Caki2 (cell line): ENCODE measurements around the gene BDNF. TPM values are rescaled to one million over a fixed set of nuclear protein-coding genes. Genes with fewer than 3 reads are reported as not detected.
"Not testable (repeated sequence)": the region's sequence is repeated elsewhere in the genome, so short reads cannot be mapped to it uniquely, and the experiment has no call there.

Experiments used
- DNase-seq: peaks from one replicate; pipeline ENCODE4 v3.0.0-alpha.2; 2015; ENCODE audit warnings: low read depth
- in situ Hi-C: cut with HindIII; loops from 2 replicates; pipeline ENCODE4 v1.10.0; 2016; ENCODE audit warnings: low sequenced_read_pairs, low pct_unique_long_range_greater_than_20kb, mixed read lengths
- total RNA-seq: library from RNA; depleted of rRNA; stranded (reverse); fragments of >200 nt; shearing (Covaris generic); gene quantifications from 2 replicates; pipeline ENCODE4 v1.2.3, GENCODE V29; 2014; ENCODE audit warnings: low replicate concordance

Gene BDNF
- total RNA-seq, 1 experiment from 2014 or later, result 1.3 TPM

DNA sequence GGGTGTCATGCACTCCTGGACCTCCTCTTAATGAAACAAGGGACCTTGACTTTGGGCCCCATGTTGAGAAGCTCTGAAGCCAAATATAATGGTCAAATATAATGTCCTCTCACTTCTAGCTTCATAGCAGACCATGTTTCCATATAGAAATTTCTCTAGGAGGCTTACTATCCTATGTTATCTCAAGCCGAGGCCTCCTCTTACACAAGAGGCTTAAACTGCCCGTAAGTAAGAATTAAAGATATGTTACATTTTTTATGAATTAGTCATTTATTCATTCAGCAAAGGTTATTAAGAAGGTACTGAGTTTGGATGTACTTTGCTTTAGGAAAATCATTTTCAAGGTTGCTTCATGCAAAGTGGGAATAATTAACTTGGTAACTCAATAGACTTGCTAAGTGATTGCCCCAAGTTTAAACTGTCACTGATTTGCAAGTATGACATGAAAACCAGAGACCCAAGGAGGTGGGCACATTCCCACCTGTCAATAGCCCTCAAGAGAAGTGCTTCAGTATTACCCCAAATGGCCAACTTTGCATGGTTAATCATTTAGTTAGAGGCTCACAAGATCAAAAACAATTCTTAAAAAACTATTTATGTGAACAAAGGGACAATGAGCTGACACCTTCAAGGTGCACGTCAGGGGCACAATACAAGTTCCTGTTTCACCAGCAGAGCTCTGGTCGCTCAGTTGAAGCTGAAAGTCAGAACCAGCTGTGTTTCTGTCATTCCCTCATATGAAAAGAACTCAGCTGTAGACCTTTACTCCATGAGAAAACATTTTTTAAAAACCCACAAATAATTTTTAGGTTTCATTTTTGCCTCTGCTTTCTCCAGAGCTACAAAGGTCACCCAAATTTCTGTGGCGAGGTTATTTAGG is 20.9 kb downstream of the BDNF start:
- in situ Hi-C loops, result no loop called here
- no peak for DNase-seq

DNA sequence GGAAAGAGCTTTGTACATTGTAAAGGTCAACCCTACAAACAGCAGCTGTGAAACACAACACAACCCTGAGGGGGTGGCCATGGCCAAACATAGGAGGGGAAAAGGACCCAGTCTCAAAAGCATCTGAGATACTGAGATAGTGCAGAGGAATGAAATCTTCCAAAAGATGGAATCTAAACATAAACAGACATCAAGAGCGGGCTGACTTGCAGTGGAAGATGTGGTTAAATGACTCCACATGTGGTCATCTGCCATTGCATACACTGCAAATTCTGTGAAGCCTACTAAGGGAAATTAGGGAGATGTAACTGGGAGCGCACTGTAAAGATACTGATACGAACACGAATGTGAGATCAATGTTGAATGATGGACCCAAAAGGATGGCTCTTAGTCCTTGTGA is 22.0 kb downstream of the BDNF start:
- in situ Hi-C loops, result no loop called here
- DNase-seq, result no peak

DNA sequence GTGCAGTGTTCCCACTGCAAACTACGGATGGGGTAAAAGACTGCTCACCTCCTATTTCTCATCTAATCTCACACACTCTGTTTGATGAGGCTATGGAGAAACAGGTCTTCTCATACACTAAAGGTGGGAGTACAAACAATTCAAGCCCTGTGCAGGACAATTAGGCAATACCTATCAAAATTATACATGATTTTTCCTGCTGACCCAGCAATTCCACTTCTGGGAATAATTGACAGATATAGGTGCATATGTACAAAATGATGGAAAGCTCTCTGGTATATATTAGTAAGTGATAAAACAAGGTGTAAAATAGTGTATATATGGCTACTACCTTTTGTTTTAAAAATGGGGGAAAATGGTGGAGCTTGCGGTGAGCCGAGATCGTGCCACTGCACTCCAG is 23.1 kb downstream of the BDNF start:
- in situ Hi-C loops, result no loop called here
- no peak for DNase-seq

DNA sequence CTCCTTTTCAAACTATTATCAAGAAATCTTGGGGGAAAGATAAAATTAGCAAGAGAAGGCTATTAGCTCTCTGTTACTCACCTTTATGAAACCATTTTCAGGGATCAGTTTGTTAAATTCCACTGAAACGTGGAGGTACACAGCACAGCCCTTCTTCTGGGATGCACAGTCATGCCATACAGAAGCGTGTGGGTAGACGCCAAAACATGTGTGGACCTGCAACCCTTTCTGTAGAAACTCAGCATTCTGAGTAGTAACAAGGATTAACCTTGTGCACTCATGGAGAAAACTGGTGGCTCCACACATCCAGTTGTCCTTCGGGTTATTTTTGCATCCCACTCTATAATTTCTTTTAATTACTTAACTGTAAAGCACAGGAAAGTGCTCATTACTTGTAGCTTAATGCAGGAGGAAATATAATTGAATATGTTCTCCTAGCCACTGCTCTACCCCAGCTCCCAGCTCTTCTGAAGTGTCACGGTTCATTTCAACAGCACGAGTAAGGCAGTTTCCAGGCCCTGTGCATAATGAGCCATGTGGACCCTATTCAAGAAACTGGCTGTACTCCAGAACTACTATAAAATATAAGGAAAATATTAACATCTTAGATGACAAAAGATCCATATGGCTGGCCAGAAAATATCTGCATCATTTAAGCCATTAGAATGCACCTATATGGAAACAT is 26.1 kb downstream of the BDNF start:
- in situ Hi-C loops, result no loop called here
- no peak for DNase-seq

DNA sequence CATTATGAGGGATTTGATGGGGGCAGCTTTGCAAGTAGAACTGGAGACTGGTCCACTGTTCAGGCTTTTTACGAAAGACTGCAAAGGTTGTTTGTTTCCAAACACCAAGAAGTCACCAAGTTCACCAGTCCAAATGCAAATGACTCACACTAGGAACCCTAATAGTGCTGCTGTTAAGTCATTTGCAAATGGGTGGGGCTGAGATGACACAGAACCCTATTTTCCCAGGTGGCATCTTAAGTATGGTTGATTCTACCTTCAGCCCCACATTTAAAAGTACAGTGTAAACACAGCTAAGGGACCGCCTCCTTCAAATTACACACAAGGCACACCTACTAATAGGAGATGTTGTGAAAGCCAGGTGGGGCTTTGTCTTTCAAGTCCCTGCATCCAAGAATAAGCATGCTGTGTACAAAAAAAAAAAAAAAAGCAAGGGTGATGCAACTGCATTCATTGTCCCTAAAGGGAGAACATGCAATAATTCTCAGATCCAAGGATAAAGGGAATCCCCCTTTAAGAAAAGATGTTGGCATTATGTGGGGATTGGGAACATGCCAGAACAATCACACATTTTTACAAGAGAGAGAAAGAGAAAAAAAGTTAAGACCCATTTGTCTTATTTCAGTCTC is 27.3 kb downstream of the BDNF start:
- no peak for DNase-seq
- in situ Hi-C loops, result no loop called here

DNA sequence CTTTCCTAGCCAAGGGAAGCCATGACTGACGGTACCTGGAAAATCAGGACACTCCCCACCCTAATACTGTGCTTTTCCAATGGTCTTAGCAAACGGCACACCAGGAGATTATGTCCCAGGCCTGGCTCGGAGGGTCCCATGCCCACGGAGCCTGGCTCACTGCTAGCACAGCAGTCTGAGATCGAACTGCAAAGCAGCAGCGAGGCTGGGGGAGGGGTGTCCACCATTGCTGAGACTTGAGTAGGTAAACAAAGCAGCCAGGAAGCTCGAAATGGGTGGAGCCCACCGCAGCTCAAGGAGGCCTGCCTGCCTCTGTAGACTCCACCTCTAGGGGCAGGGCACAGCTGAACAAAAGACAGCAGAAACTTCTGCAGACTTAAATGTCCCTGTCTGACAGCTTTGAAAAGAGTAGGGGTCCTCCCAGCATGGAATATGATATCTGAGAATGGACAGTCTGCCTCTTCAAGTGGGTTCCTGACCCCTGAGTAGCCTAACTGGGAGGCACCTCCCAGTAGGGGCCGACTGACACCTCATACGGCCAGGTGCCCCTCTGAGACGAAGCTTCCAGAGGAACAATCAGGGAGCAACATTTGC is 34.6 kb downstream of the BDNF start:
- in situ Hi-C loops, DNase-seq: not testable (repeated sequence)

DNA sequence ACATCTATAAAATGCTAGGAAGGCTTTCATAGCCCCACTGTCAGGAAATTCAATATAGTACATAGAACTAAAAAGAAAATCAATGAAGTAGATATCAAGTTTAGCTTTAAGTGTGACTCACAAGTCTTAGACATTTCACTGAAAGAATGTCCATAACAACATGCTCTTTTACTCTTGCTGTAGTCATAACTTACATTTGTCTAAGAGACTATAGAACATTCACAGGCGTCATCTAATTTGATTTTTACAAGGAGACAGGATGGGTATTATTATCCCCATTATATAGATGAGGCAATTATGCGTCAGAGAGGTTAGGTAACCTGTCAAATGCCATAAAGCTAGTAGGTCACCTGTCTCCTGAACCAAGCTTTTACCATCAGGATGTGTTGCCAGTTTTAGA is 36.9 kb downstream of the BDNF start:
- in situ Hi-C loops, result no loop called here
- no peak for DNase-seq

DNA sequence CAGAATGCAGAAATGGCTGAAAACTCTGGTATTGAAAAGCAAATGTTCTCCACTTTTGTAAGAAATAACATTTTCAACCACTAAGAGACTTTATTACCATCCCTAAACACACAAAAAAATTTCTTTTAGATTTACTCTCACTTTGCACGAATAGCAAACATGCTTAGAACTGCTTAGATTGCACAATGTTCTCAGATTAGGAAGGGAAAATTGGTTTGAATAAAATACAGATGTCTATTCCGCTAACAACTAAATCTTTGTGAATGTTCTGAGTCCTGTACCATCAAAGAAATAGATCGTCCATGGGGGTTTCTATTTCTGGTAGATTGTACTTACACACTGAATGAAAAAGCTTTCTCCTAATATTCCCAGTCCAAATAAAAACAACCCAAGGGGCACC is 40.1 kb downstream of the BDNF start:
- in situ Hi-C loops, result no loop called here
- no peak for DNase-seq

DNA sequence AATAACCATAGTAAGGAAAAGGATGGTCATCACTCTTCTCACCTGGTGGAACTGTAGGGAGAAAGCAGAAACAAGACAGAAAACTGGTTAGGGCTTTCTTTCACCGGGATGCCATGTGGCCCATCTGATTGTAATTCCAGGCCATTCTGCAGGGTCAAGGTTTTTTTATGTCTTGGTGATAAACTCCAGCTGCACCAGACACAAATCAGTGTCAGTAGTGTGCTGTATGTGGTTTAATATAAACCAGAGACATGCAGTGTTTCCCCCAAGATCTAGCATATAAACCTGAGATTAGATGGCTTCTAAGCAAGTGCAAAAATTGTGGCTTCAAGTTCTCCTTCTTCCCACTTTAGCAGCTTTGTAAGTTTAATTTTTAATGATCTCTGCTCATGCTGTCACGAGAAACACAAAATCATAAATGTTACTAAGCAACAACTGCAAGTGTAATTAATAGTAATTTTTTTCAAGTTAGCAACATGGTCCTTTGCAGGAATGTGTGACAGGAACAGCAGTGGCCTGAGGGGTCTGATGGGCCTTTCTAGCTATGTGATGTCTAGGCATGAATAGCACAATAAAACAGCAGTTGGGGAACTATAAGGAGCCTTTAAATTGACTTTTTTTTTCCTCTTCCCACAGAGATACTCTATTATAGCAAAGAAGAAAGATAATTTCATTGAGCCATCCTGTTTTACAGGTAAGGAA is 41.6 kb downstream of the BDNF start:
- in situ Hi-C loops, result no loop called here
- DNase-seq, result no peak

DNA sequence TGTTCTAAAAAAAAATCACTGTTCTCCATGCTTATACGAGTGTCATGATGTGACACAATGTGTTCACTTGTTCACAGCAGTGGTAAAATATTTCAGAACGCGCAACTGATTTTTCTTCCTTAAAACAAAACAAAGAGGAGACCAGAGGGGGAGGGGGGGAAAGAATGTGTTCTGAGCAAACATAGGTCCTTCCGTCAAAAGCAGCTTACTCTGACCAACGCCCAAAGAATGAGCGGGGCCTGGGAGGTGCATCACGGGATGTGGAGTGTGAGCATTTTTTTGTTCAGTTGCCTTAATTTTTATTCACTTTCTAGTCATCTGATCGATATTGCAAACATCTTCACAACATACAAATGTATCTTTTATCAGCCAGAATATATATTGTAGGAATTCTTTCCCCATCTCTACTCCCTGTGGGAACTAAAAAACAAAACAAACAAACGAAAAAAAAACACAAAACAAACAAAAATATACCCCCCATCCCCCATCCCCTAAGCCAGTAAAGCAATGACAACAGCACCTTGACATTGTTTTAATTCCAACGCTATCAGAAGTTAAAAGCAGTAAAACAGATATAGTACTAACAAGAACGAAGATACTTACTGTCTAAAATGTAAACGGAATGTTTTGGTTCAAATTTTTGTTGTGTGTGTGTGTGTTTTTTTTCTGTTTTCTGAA is 43.3 kb downstream of the BDNF start:
- in situ Hi-C loops, result no loop called here
- DNase-seq, result no peak

DNA sequence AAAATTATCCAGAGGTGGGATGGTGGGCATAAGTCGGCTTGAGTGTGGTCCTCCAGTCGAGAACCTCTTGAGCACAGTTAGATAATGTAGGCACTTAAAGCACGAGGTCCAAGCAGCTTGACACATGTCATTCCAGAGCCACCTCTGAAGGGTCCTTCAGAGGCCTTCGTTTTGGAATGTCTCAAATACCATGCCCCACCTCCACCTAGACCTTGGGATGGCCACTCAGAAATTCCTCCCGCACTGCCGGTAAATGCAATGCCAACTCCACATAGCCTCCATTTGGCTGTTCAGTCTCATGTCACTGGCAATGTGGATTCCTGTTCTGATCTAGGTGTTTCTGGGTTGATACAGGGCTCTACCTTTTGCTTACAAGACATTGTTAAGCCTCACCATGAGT is 43.9 kb downstream of the BDNF start:
- no peak for DNase-seq
- in situ Hi-C loops, result no loop called here

DNA sequence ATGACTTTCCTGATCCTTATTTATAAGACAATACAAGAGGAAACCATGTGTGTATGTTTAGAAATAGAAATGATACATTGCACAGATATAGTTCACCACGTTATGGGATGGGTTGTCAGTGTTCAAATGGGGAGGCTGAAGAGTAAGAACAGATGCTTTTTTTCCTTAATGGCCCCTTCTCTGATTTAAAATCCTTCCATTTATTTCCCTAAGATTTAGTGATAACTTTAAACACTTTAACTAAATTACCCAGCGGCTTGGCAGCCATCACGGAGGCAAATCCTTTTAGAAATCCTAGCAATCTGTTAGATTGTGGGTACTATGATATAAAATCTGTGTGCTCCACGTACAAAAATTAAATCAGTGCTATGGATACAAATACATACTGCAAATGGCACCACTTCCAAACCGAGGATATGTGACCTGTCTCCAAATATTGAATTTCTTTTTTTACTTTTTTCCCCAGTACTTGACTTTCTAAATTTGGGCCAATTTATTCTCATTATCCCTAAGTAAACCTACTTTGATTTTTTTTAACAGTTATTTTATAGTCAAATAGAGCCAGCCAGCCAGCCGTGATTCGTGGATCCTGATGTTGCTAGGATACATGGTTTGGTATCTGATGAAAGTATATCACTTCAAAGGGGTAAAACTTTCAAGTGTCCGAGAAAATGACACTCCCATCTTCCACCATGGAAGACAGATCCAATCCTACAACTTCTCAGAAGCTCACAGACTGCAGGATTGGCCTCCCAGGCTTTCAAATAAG is 46.1 kb downstream of the BDNF start:
- no peak for DNase-seq
- in situ Hi-C loops, result no loop called here

DNA sequence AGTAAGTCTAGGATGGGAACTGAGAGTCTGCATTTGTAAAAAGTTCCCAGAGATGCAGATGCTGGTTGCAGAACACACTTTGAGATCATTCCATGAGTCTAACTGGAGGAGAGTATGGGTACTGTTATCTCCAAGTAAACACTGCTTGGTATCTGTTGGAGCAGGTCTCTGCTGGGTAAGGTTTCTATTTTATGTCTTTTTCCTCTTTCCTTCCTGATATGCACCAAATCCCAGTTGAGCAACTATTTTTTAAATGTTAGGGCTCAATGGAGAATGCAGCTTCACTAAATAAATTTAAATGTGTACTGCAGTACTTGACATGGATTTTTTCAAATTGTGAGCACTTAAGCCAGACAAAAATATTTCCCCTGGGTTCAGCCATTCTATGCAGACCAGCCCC is 48.5 kb downstream of the BDNF start:
- no peak for DNase-seq
- in situ Hi-C loops, result no loop called here

DNA sequence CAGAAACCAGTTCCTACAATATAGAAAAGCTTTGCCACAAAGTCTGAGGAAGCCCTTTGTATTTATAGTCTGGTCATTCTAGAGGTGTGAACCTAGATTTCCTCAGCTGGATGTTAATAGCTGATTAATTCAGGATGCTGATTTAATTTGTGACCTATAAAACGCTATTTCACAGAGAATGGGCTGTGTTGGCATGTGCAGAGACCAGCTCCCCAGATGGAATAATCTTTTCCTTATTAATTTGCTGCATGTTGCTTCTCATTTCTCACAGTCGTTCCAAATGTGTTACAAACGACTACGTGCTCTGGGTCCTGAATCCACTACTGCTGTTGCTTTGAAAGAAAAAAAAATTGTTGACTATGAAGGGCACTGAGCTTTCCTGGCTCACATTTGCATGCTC is 49.3 kb downstream of the BDNF start:
- DNase-seq, result no peak
- in situ Hi-C loops, result no loop called here

DNA sequence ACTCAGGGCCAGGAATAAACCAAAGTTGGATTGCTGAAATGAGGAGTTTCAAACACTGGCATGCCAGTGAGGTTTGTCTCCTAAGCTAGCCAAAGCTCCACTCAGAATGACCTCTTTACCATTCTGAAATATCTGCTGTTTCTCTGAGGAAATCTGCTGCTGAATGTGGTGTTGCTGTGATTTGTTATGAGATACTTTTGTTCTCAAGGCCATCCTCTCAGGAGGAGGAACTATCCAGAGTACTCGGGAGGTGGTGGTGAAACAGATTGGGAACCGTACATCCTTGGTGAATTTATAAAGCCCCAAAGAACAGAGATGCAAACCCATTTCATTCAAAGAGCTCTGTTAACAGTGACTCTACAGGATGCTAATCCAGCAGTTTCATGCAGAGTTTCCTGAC is 50.5 kb downstream of the BDNF start:
- in situ Hi-C loops, result no loop called here
- no peak for DNase-seq

DNA sequence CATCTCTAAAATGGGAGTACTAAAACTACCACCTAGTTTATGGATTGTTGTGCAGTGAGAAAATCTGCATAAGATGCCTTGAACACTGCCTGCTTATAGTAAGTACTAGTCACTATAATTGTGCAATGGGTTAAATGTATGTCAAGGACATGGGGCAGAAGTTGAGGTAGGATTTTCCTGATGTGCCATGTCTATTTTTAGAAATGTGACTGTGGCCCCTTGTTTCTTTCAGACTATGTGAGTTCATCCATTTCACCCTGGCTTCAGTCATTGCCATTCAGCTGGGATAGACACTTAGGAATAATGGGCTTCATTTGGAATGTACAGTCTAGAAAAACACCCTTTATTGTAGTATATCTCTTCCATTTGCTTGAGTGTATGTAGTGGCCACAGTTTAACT is 51.4 kb downstream of the BDNF start:
- DNase-seq, result no peak
- in situ Hi-C loops, result no loop called here

DNA sequence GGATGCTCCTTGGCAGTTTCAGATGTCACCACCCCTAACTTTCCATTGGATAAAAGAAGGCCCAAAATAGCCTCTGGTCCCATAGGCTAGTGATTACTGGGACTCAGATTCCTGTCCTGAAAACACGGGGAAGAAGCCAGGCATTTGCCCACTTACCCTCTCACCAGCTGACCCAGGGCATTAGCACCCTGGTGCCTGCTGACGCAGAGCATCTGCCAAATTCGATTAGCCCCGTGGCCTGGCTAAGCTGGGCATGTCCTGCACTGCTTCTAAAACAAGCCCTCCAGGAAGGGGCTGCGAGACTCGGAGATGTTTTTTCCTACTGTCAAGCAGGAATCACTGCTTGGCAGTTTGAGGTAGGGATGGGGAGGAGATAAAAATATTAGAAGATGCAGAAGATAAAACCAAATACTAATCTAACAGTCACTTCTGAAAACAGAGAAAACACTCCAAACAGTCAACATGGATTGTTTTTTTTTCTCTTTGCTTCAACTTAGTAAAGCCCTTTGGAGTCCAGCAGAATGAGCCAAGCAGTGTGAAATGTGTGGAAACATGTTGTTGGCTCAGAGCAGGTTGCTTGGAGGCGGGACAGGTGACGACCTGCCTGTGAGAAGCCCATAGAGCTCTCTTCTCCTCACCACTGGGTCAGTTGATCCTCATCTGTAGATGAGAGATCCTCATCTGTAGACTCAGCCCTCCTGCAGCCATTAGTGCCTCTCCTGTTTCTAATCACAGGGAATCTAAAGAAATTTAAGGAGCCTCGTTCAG is 54.0 kb downstream of the BDNF start:
- in situ Hi-C loops, result no loop called here
- no peak for DNase-seq
